HCT116 (cell line): ENCODE measurements around the gene ACP6. TPM values are rescaled to one million over a fixed set of nuclear protein-coding genes. Genes with fewer than 3 reads are reported as not detected.
A peak's percentile ranks its signal among the peaks of the same experiment; 100 is the strongest.

Experiments used
- ATAC-seq: fragments of 200-7000 bp; cut with Tn5 transposase; 2 replicates; pipeline ENCODE4 v1.9.1; 2020; ENCODE audit warnings: mild to moderate bottlenecking, moderate library complexity
- BruUV-seq: library from RNA; stranded (reverse); fragments of 400-500 nt; replicated peaks from 2 replicates; lab custom pipeline; 2021; lab: Mats Ljungman, UMichigan
- CTCF ChIA-PET: fragments of 300-600 bp; sonication (Branson Sonifier 250); formaldehyde crosslinking; loops from one replicate; lab custom pipeline; 2021; ENCODE audit warnings: antibody characterized with exemption; lab: Charles Lee
- POLR2A ChIA-PET: fragments of 300-600, 350-600 bp; sonication (Branson Sonifier 250); formaldehyde crosslinking; loops from one replicate; lab custom pipeline; 2021; ENCODE audit warnings: antibody characterized with exemption; lab: Charles Lee
- RAD21 ChIA-PET, 2 experiments: fragments of 300-600 bp; sonication (Branson Sonifier 250); formaldehyde crosslinking; loops; one replicate each; lab custom pipeline; 2023; ENCODE audit warnings: low total read pairs in 2 of 2; ENCODE audit not compliant: uncharacterized antibody in 2 of 2, unreplicated experiment in 2 of 2, low non-redundant PET in 1 of 2; lab: Charles Lee
- DNase-seq: peaks from one replicate; pipeline ENCODE4 v3.0.0-alpha.2; 2010; ENCODE audit warnings: low read depth, low spot score
- H2AFZ ChIP-seq: fragments of 200-600 bp; shearing (Covaris generic), sonication (generic); 2 replicates; pipeline ENCODE4 v1.6.1; 2017; ENCODE audit warnings: low read depth, mixed run types, mixed read lengths, antibody characterized with exemption, low read length; ENCODE audit not compliant: poor library complexity, severe bottlenecking
- H3K27ac ChIP-seq: 2 replicates; pipeline ENCODE4 v1.5.1; 2012; ENCODE audit warnings: low read depth, low read length
- H3K27me3 ChIP-seq: fragments of 200-600 bp; sonication (generic); 2 replicates; pipeline ENCODE4 v1.6.1; 2016; ENCODE audit warnings: mixed run types, low read length, mixed read lengths; ENCODE audit not compliant: insufficient read depth
- H3K36me3 ChIP-seq, 2 experiments: fragments of 200-500 bp in 1 of 2; fragments of 200-600 bp in 1 of 2; sonication (Bioruptor generic) in 1 of 2; sonication (generic) in 1 of 2; 2 replicates each; pipeline versions ENCODE4 v1.5.1 to v1.6.1; 2014 to 2016; ENCODE audit warnings: low read length in 2 of 2, inconsistent platforms in 1 of 2, mixed read lengths in 1 of 2, mixed run types in 1 of 2; ENCODE audit not compliant: insufficient read depth in 2 of 2, control insufficient read depth in 1 of 2
- H3K4me1 ChIP-seq, 2 experiments: fragments of 200-600 bp in 1 of 2; sonication (generic) in 1 of 2; 2 replicates each; pipeline versions ENCODE4 v1.5.1 to v1.6.1; 2012 to 2017; ENCODE audit warnings: low read length in 2 of 2, inconsistent platforms in 1 of 2, mild to moderate bottlenecking in 1 of 2, mixed read lengths in 1 of 2, mixed run types in 1 of 2, moderate library complexity in 1 of 2; ENCODE audit not compliant: insufficient read depth in 2 of 2, control insufficient read depth in 1 of 2
- H3K4me2 ChIP-seq: fragments of 200-600 bp; sonication (generic); 2 replicates; pipeline ENCODE4 v1.6.1; 2017; ENCODE audit warnings: mixed run types, low read length, mixed read lengths
- H3K4me3 ChIP-seq, 2 experiments: fragments of 200-600 bp in 1 of 2; sonication (generic) in 1 of 2; replicated peaks in 1 of 2; 2 replicates each; pipeline ENCODE4 v1.5.1; 2011 to 2016; ENCODE audit warnings: low read length in 2 of 2, control low read depth in 1 of 2, low read depth in 1 of 2, mild to moderate bottlenecking in 1 of 2, mixed read lengths in 1 of 2, mixed run types in 1 of 2
- H3K79me2 ChIP-seq: fragments of 200-600 bp; sonication (generic); 2 replicates; pipeline ENCODE4 v1.6.1; 2017; ENCODE audit warnings: mild to moderate bottlenecking, mixed run types, low read length, moderate library complexity, mixed read lengths; ENCODE audit not compliant: insufficient read depth
- H3K9ac ChIP-seq: fragments of 200-600 bp; sonication (generic); 2 replicates; pipeline ENCODE4 v1.6.1; 2016; ENCODE audit warnings: low read length, mixed read lengths
- H3K9me2 ChIP-seq: fragments of 200-600 bp; sonication (generic), shearing (Covaris generic); 2 replicates; pipeline ENCODE4 v1.6.1; 2017; ENCODE audit warnings: mixed run types, mild to moderate bottlenecking, moderate library complexity; ENCODE audit not compliant: insufficient read depth
- H3K9me3 ChIP-seq, 2 experiments: fragments of 200-500 bp in 1 of 2; fragments of 200-600 bp in 1 of 2; sonication (Bioruptor generic) in 1 of 2; sonication (generic) in 1 of 2; 2 replicates each; pipeline ENCODE4 v1.6.1; 2014 to 2017; ENCODE audit warnings: low read length in 2 of 2, mixed read lengths in 2 of 2, inconsistent platforms in 1 of 2, low read depth in 1 of 2, mild to moderate bottlenecking in 1 of 2, mixed run types in 1 of 2, moderate library complexity in 1 of 2; ENCODE audit not compliant: control insufficient read depth in 1 of 2, insufficient read depth in 1 of 2
- H4K20me1 ChIP-seq: fragments of 200-600 bp; sonication (generic), shearing (Covaris generic); 2 replicates; pipeline ENCODE4 v1.6.1; 2017; ENCODE audit warnings: mixed run types, mild to moderate bottlenecking, moderate library complexity; ENCODE audit not compliant: insufficient read depth
- CBX3 ChIP-seq: IDR thresholded peaks from 2 replicates; pipeline ENCODE4 v1.6.1; 2012; ENCODE audit warnings: low read depth
- CTCF ChIP-seq, 3 experiments: fragments of 200-600 bp in 1 of 3; sonication (generic) in 1 of 3; IDR thresholded peaks in 2 of 3; conservative IDR thresholded peaks in 1 of 3; 2 replicates each; pipeline ENCODE4 v1.5.1; 2012 to 2017; ENCODE audit warnings: low read depth in 2 of 3, low read length in 2 of 3, antibody characterized with exemption in 1 of 3, borderline replicate concordance in 1 of 3, control low read depth in 1 of 3, mild to moderate bottlenecking in 1 of 3, mixed read lengths in 1 of 3, mixed run types in 1 of 3, moderate library complexity in 1 of 3; ENCODE audit not compliant: insufficient read depth in 1 of 3
- EGR1 ChIP-seq: IDR thresholded peaks from 2 replicates; pipeline ENCODE4 v1.6.1; 2012; ENCODE audit warnings: low read depth
- ELF1 ChIP-seq: IDR thresholded peaks from 2 replicates; pipeline ENCODE4 v1.6.1; 2012; ENCODE audit warnings: low read depth, borderline replicate concordance
- EZH2 ChIP-seq: fragments of 200-600 bp; sonication (generic); IDR thresholded peaks from 2 replicates; pipeline ENCODE4 v1.6.1; 2017; ENCODE audit warnings: antibody characterized with exemption, mixed run types
- EZH2phosphoT487 ChIP-seq: fragments of 200-600 bp; IDR thresholded peaks from 2 replicates; pipeline ENCODE4 v1.6.1; 2018; ENCODE audit warnings: antibody characterized with exemption, borderline replicate concordance
- FOSL1 ChIP-seq: IDR thresholded peaks from 2 replicates; pipeline ENCODE4 v1.6.1; 2012; ENCODE audit warnings: low read depth
- JUND ChIP-seq: IDR thresholded peaks from 2 replicates; pipeline ENCODE4 v1.6.1; 2012
- MAX ChIP-seq: IDR thresholded peaks from 2 replicates; pipeline ENCODE4 v1.6.1; 2012
- POLR2A ChIP-seq: IDR thresholded peaks from 2 replicates; pipeline ENCODE4 v1.7.0; 2011; ENCODE audit warnings: borderline replicate concordance; ENCODE audit not compliant: insufficient read depth, insufficient read length; ENCODE audit errors: extremely low read depth
- POLR2AphosphoS5 ChIP-seq: IDR thresholded peaks from 2 replicates; pipeline ENCODE4 v1.6.1; 2011; ENCODE audit warnings: mild to moderate bottlenecking, low read depth, low read length, moderate library complexity
- RAD21 ChIP-seq: IDR thresholded peaks from 2 replicates; pipeline ENCODE4 v1.6.1; 2012; ENCODE audit warnings: low read depth, mild to moderate bottlenecking
- SIN3A ChIP-seq: IDR thresholded peaks from 2 replicates; pipeline ENCODE4 v1.6.1; 2012; ENCODE audit warnings: low read depth
- SP1 ChIP-seq: IDR thresholded peaks from 2 replicates; pipeline ENCODE4 v1.6.1; 2012; ENCODE audit warnings: low read depth
- SRF ChIP-seq: IDR thresholded peaks from 2 replicates; pipeline ENCODE4 v1.6.1; 2012; ENCODE audit warnings: low read depth
- TCF7L2 ChIP-seq: IDR thresholded peaks from 2 replicates; pipeline ENCODE4 v1.7.0; 2011; ENCODE audit warnings: borderline replicate concordance, inconsistent platforms; ENCODE audit not compliant: insufficient read depth, insufficient read length; ENCODE audit errors: extremely low read depth
- YY1 ChIP-seq: IDR thresholded peaks from 2 replicates; pipeline ENCODE4 v1.6.1; 2011; ENCODE audit warnings: low read length, low read depth, moderate library complexity, mild to moderate bottlenecking; ENCODE audit not compliant: insufficient replicate concordance; ENCODE audit errors: extremely low read depth
- ZNF274 ChIP-seq: fragments of 200-500 bp; sonication (Bioruptor generic); IDR thresholded peaks from 2 replicates; pipeline ENCODE4 v1.6.1; 2014; ENCODE audit warnings: mild to moderate bottlenecking, low read depth, low read length, inconsistent platforms
- intact Hi-C: fragments of 100-400 bp; cut with micrococcal nuclease; formaldehyde crosslinking; loops from 2 replicates; pipeline ENCODE4 v1.10.0; 2022
- total RNA-seq: library from RNA; stranded (reverse); gene quantifications from one replicate; pipeline ENCODE4 v1.2.1, GENCODE V29; 2021; ENCODE audit not compliant: unreplicated experiment

The ACP6 gene
- total RNA-seq, 1 experiment from 2014 or later = 26.4 TPM

DNA sequence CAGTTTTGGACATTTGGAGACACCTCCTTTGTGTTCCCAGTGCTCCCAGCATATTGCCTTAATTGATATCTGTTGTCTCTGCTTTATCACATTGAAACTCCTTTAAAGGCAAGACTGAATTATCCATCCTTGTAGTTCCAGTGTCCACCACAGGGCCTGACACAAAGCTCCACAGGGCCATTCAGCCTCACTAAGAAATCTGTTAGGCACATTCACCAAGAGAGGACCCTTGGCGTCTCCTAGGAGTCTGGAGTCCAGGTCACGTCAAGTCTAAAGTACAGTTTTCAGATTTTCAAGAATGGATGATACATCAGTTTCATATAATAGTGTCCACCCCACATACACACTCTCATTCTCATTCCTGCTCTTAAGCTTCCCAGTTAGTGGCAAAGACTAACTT lies 4.8 kb downstream of the ACP6 start:
- intact Hi-C loops = no loop called here
- Histone ChIP-seq H3K9me3 (no peaks in the 10 kb centered on the region), H3K9ac (no peak overlapping the region), H4K20me1 (no peaks in the 10 kb centered on the region)
- DNase-seq = no peak
- TF ChIP-seq CTCF (IDR thresholded peaks at IDR 0.05 in 2 of 3, conservative IDR thresholded peaks at IDR 0.05 in 1 of 3; ENCODE audit: borderline replicate concordance in 1 of 3, insufficient read depth in 1 of 3, low read depth in 2 of 3, low read length in 2 of 3) = peak in 2 of 3 experiments; percentile 39 to 46; a peak in 4 of 6 replicates
- no peak for TF ChIP-seq ELF1
- TF ChIP-seq, all 23 proteins: peak for 1
- H3K4me2 ChIP-seq = no peak overlapping the region
- RAD21 ChIA-PET = no interaction called here
- CTCF ChIA-PET = interaction anchor here (0.6 to 2.6 kb wide), 2 partner anchors 221 to 227 kb away, joined by 4 to 11 read pairs; no protein-coding TSS in a partner anchor
- H3K27me3 ChIP-seq = no peaks in the 10 kb centered on the region
- POLR2A ChIA-PET = no interaction called here
- ATAC-seq = no peak
- H3K9me2 ChIP-seq = no peaks in the 10 kb centered on the region
- H3K4me3 ChIP-seq = no peak overlapping the region
- BruUV-seq = no TSS peak
- no peaks in the 10 kb centered on the region for H3K79me2 ChIP-seq
- no peaks in the 10 kb centered on the region for H3K36me3 ChIP-seq
- no peak overlapping the region for H3K27ac ChIP-seq
- no peak overlapping the region for H2AFZ ChIP-seq
- H3K4me1 ChIP-seq = peaks cover 3 to 11% of the 10 kb centered on the region in 2 experiments; a peak in 2 of 4 replicates

GRCh38 chr1:147664206-147664605 lies 6.1 kb downstream of the ACP6 start:
- H3K4me2 ChIP-seq = no peak overlapping the region

More at GRCh38 chr1:147664206-147664605, 6.1 kb downstream of the ACP6 start:
- Histone ChIP-seq H3K27ac (no peak overlapping the region), H3K4me1 (peaks cover 3 to 7% of the 10 kb centered on the region in 2 experiments; a peak in 2 of 4 replicates), H4K20me1 (no peaks in the 10 kb centered on the region), H3K27me3 (no peaks in the 10 kb centered on the region), H3K4me3 (no peak overlapping the region), H3K36me3 (no peaks in the 10 kb centered on the region), H3K9ac (no peak overlapping the region), H3K79me2 (no peaks in the 10 kb centered on the region), H3K9me2 (no peaks in the 10 kb centered on the region), H2AFZ (no peak overlapping the region)
- POLR2A ChIA-PET = no interaction called here
- ATAC-seq = no peak
- RAD21 ChIA-PET = no interaction called here
- intact Hi-C loops = no loop called here
- no TSS peak for BruUV-seq
- TF ChIP-seq RAD21 (no peak), EZH2phosphoT487 (no peak), TCF7L2 (no peak), FOSL1 (no peak), ELF1 (no peak), EGR1 (no peak), YY1 (no peak), SIN3A (no peak), MAX (no peak), JUND (no peak), CBX3 (no peak), POLR2AphosphoS5 (no peak), SRF (no peak), POLR2A (no peak), EZH2 (no peak), ZNF274 (no peak), SP1 (no peak)
- TF ChIP-seq, all 23 proteins: peak for 0
- DNase-seq = no peak
- H3K9me3 ChIP-seq = no peaks in the 10 kb centered on the region
- CTCF ChIA-PET = no interaction called here
